Testis (tissue), 2 donors: ENCODE data around the gene GALP.

Experiments used
- POLR2A ChIP-seq: fragments of 450-650 bp; IDR thresholded peaks from one replicate; pipeline ENCODE4 v1.6.1; 2017; ENCODE audit warnings: antibody characterized with exemption, mild to moderate bottlenecking, moderate library complexity
- TF ChIP-seq, protein P1 (sequence below), 3 experiments: fragments of 450-650 bp in 2 of 3; fragments of 200-600 bp in 1 of 3; sonication (generic) in 1 of 3; IDR thresholded peaks; one replicate each; pipeline ENCODE4 v1.5.1; 2016 to 2019; ENCODE audit warnings: antibody characterized with exemption in 3 of 3, mild to moderate bottlenecking in 2 of 3, moderate library complexity in 1 of 3

DNA sequence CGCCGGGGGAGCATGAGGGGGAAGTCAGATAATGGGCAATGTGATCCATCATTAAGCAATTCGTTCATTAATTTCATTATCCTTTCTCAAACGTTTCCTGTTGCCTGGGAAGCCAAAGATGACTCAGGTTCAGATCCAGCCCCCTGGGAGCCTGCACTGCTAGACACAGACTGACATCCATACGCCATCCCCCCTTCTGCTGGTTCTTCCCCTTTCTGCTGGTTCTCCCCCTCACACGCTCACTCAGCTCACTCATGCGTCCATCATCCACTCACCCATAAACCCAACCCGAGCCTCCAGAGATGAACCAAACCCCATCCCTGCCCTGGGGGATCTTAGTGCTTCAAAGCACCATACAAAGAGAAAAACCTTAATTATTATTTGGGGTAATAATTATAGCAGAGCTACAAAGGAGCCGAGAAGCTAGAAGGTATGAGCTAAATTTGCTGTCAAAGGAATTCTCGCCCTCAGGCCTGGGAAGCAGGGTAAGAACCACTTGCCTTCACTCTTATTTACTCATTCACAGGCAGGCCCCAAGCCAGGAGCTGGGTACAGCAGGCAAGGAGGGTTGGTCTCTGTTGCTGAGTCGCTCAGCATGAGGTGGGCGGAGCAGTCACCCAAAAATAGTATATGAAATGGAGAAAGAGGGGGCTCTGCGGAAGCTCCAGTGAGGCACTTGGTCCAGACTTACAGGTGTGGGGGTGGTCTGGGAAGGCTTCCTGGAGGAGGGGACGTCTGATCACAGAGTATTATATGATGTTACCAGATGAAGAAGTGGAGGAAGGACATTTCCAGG is 41.8 kb upstream of the GALP start:
- TF ChIP-seq, protein P1, sequence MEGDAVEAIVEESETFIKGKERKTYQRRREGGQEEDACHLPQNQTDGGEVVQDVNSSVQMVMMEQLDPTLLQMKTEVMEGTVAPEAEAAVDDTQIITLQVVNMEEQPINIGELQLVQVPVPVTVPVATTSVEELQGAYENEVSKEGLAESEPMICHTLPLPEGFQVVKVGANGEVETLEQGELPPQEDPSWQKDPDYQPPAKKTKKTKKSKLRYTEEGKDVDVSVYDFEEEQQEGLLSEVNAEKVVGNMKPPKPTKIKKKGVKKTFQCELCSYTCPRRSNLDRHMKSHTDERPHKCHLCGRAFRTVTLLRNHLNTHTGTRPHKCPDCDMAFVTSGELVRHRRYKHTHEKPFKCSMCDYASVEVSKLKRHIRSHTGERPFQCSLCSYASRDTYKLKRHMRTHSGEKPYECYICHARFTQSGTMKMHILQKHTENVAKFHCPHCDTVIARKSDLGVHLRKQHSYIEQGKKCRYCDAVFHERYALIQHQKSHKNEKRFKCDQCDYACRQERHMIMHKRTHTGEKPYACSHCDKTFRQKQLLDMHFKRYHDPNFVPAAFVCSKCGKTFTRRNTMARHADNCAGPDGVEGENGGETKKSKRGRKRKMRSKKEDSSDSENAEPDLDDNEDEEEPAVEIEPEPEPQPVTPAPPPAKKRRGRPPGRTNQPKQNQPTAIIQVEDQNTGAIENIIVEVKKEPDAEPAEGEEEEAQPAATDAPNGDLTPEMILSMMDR (IDR thresholded peaks at IDR 0.05) = no peak
- no peak for TF ChIP-seq POLR2A
